Activated T-helper 17 cell treated with anti-CD3 and anti-CD28 coated beads, Interleukin-2, amount 50 U/mL, for 72 hours (primary cell): ENCODE data around the gene NPR3. TPM values are rescaled to one million over a fixed set of nuclear protein-coding genes. Genes with fewer than 3 reads are reported as not detected.

Experiments used
- ATAC-seq: fragments of 150-1000 bp; cut with Tn5 transposase; replicated peaks from 2 replicates; pipeline ENCODE4 v1.10.0; 2021; ENCODE audit warnings: mild to moderate bottlenecking, moderate library complexity
- H3K27ac Mint-ChIP-seq: one replicate; pipeline ENCODE4 v1.8.0; 2022; ENCODE audit warnings: mixed read lengths
- H3K27me3 Mint-ChIP-seq: one replicate; pipeline ENCODE4 v1.8.0; 2022; ENCODE audit warnings: mixed read lengths
- H3K36me3 Mint-ChIP-seq: one replicate; pipeline ENCODE4 v1.8.0; 2022; ENCODE audit warnings: low read depth, mild to moderate bottlenecking, mixed read lengths
- H3K4me1 Mint-ChIP-seq: one replicate; pipeline ENCODE4 v1.8.0; 2022; ENCODE audit warnings: mixed read lengths
- H3K4me3 Mint-ChIP-seq: one replicate; pipeline ENCODE4 v1.8.0; 2022; ENCODE audit warnings: mild to moderate bottlenecking, mixed read lengths
- H3K9me3 Mint-ChIP-seq: one replicate; pipeline ENCODE4 v1.8.0; 2022; ENCODE audit warnings: mixed read lengths
- total RNA-seq, 2 donors: library from RNA; stranded (reverse); gene quantifications; one replicate each; pipeline ENCODE4 v1.2.3, GENCODE V29; 2022

The NPR3 gene
- total RNA-seq, 2 donors from 2014 or later = 0.09 to 0.66 TPM

GRCh38 chr5:32769711-32770110 is 58.6 kb downstream of the NPR3 start:
- ATAC-seq = no peak
- Mint-ChIP-seq H3K4me3 (no peak overlapping the region), H3K4me1 (no peaks in the 10 kb centered on the region), H3K36me3 (no peaks in the 10 kb centered on the region), H3K27ac (no peak overlapping the region), H3K9me3 (peaks cover 4% of the 10 kb centered on the region), H3K27me3 (peaks cover 11% of the 10 kb centered on the region)

- H3K27me3 Mint-ChIP-seq = peaks cover 6% of the 10 kb centered on the region
Measured at GRCh38 chr5:32770444-32770843, 59.3 kb downstream of the NPR3 start.

GRCh38 chr5:32771037-32771436 is 59.9 kb downstream of the NPR3 start:
- Mint-ChIP-seq H3K36me3 (no peaks in the 10 kb centered on the region), H3K27ac (no peak overlapping the region), H3K9me3 (peaks cover 4% of the 10 kb centered on the region), H3K27me3 (peaks cover 4% of the 10 kb centered on the region), H3K4me3 (no peak overlapping the region), H3K4me1 (no peaks in the 10 kb centered on the region)
- ATAC-seq = no peak

More at GRCh38 chr5:32770444-32770843, 59.3 kb downstream of the NPR3 start:
- peaks cover 4% of the 10 kb centered on the region for H3K9me3 Mint-ChIP-seq
- no peak overlapping the region for H3K4me3 Mint-ChIP-seq
- ATAC-seq = no peak
- H3K36me3 Mint-ChIP-seq = no peaks in the 10 kb centered on the region
- H3K27ac Mint-ChIP-seq = no peak overlapping the region
- H3K4me1 Mint-ChIP-seq = no peaks in the 10 kb centered on the region

- H3K27me3 Mint-ChIP-seq = no peaks in the 10 kb centered on the region
- no peak overlapping the region for H3K27ac Mint-ChIP-seq
- no peaks in the 10 kb centered on the region for H3K4me1 Mint-ChIP-seq
Measured at GRCh38 chr5:32773944-32774343, 62.8 kb downstream of the NPR3 start.

GRCh38 chr5:32776200-32776599 is 65.1 kb downstream of the NPR3 start:
- Mint-ChIP-seq H3K4me1 (no peaks in the 10 kb centered on the region), H3K27ac (no peak overlapping the region), H3K4me3 (no peak overlapping the region), H3K36me3 (no peaks in the 10 kb centered on the region), H3K27me3 (no peaks in the 10 kb centered on the region), H3K9me3 (no peaks in the 10 kb centered on the region)
- ATAC-seq = no peak

More at GRCh38 chr5:32773944-32774343, 62.8 kb downstream of the NPR3 start:
- Mint-ChIP-seq H3K4me3 (no peak overlapping the region), H3K9me3 (no peaks in the 10 kb centered on the region), H3K36me3 (no peaks in the 10 kb centered on the region)
- ATAC-seq = no peak

GRCh38 chr5:32777222-32777621 is 66.1 kb downstream of the NPR3 start:
- Mint-ChIP-seq H3K9me3 (no peaks in the 10 kb centered on the region), H3K4me3 (no peak overlapping the region), H3K27ac (no peak overlapping the region), H3K27me3 (no peaks in the 10 kb centered on the region), H3K36me3 (no peaks in the 10 kb centered on the region), H3K4me1 (no peaks in the 10 kb centered on the region)
- no peak for ATAC-seq

GRCh38 chr5:32777733-32778132 is 66.6 kb downstream of the NPR3 start:
- ATAC-seq = no peak
- Mint-ChIP-seq H3K36me3 (no peaks in the 10 kb centered on the region), H3K27ac (no peak overlapping the region), H3K9me3 (no peaks in the 10 kb centered on the region), H3K4me3 (no peak overlapping the region), H3K4me1 (no peaks in the 10 kb centered on the region), H3K27me3 (no peaks in the 10 kb centered on the region)

GRCh38 chr5:32778403-32778802 is 67.3 kb downstream of the NPR3 start:
- no peak for ATAC-seq
- no peak overlapping the region for H3K4me3 Mint-ChIP-seq

GRCh38 chr5:32779754-32780415 is 68.8 kb downstream of the NPR3 start:
- no peaks in the 10 kb centered on the region for H3K27me3 Mint-ChIP-seq
- H3K36me3 Mint-ChIP-seq = no peaks in the 10 kb centered on the region
- H3K27ac Mint-ChIP-seq = no peak overlapping the region
- no peaks in the 10 kb centered on the region for H3K9me3 Mint-ChIP-seq
- no peak overlapping the region for H3K4me3 Mint-ChIP-seq
- H3K4me1 Mint-ChIP-seq = no peaks in the 10 kb centered on the region
- no peak for ATAC-seq

More at GRCh38 chr5:32778403-32778802, 67.3 kb downstream of the NPR3 start:
- Mint-ChIP-seq H3K36me3 (no peaks in the 10 kb centered on the region), H3K9me3 (no peaks in the 10 kb centered on the region), H3K4me1 (no peaks in the 10 kb centered on the region), H3K27me3 (no peaks in the 10 kb centered on the region), H3K27ac (no peak overlapping the region)

GRCh38 chr5:32780508-32780919 is 69.4 kb downstream of the NPR3 start:
- Mint-ChIP-seq H3K27ac (no peak overlapping the region), H3K36me3 (no peaks in the 10 kb centered on the region), H3K4me1 (no peaks in the 10 kb centered on the region), H3K9me3 (no peaks in the 10 kb centered on the region), H3K27me3 (no peaks in the 10 kb centered on the region), H3K4me3 (no peak overlapping the region)
- no peak for ATAC-seq

GRCh38 chr5:32783661-32784060 is 72.5 kb downstream of the NPR3 start:
- no peaks in the 10 kb centered on the region for H3K4me1 Mint-ChIP-seq
- H3K4me3 Mint-ChIP-seq = no peak overlapping the region
- H3K36me3 Mint-ChIP-seq = no peaks in the 10 kb centered on the region
- no peak overlapping the region for H3K27ac Mint-ChIP-seq
- peaks cover 5% of the 10 kb centered on the region for H3K27me3 Mint-ChIP-seq
- ATAC-seq = no peak
- H3K9me3 Mint-ChIP-seq = no peaks in the 10 kb centered on the region

- Mint-ChIP-seq H3K27me3 (peaks cover 5% of the 10 kb centered on the region), H3K4me1 (no peaks in the 10 kb centered on the region), H3K4me3 (no peak overlapping the region), H3K9me3 (no peaks in the 10 kb centered on the region), H3K36me3 (no peaks in the 10 kb centered on the region), H3K27ac (no peak overlapping the region)
- ATAC-seq = no peak
Measured at GRCh38 chr5:32785611-32786254, 74.6 kb downstream of the NPR3 start.

GRCh38 chr5:32786311-32786710 is 75.2 kb downstream of the NPR3 start:
- H3K4me3 Mint-ChIP-seq = no peak overlapping the region

GRCh38 chr5:32790411-32790951 is 79.4 kb downstream of the NPR3 start:
- Mint-ChIP-seq H3K9me3 (no peaks in the 10 kb centered on the region), H3K27me3 (peaks cover 5% of the 10 kb centered on the region), H3K4me1 (no peaks in the 10 kb centered on the region), H3K36me3 (no peaks in the 10 kb centered on the region), H3K27ac (no peak overlapping the region), H3K4me3 (no peak overlapping the region)
- no peak for ATAC-seq

More at GRCh38 chr5:32786311-32786710, 75.2 kb downstream of the NPR3 start:
- Mint-ChIP-seq H3K27me3 (peaks cover 5% of the 10 kb centered on the region), H3K9me3 (no peaks in the 10 kb centered on the region), H3K36me3 (no peaks in the 10 kb centered on the region), H3K4me1 (no peaks in the 10 kb centered on the region), H3K27ac (no peak overlapping the region)
- no peak for ATAC-seq
